ENCODE results near the gene FOXM1.
A peak's percentile ranks its signal among the peaks of the same experiment; 100 is the strongest.
"Not testable (repeated sequence)": the region's sequence is repeated elsewhere in the genome, so short reads cannot be mapped to it uniquely, and the experiment has no call there.

The FOXM1 gene

DNA sequence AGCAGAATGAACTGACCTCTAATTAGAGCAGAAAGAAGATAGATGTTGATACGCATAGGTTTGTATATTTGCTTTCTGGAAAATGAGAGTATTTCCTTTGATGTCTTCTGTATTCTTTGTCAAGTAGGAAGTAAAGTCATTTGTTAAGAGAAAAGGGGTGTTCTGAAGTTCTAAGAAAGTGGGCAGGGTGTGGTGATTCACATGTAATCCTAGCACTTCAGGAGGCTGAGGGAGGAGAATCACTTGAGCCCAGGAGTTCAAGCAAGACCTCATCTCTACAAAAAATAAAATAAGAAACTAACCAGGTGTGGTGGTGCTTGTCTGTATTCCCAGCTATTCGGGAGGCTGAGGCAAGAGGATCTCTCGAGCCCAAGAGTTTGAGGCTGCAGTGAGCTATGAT, 2.9 kb upstream of the FOXM1 start:
- DNase-seq, result peak; percentile 41

DNA sequence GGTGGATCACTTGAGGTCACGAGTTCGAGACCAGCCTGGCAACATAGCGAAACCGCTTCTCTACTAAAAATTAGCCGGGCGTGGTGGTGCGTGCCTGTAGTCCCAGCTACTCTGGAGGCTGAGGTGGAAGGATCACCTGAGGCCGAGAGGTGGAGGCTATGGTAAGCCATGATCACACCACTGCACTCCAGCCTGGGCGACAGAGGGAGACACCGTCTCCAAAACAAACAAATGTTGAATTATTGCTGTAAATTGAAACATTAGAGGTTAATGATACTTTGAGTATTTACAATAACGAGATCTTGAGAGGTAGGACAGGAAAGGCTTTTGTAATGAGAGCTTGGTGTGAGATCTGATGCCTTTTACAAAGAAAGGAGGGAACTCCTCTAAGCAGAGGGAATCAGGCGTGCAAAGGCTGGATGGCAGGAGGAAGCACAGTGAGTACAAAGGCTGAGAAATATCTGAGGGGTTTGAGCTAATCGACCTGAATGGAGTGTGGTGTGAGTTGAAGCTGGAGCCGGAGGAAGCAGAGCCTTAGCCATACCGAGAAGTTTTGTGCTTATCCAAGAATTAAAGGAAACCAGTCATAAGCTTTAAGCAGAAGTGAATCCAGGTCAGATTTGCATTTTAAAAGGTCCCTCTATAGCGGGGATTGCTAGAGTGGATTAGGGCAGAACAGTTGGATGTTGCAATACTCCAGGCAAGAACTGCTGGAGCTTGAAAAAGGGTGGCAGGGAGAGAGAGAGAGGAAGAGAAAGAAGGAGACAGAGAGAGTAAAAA, 1.2 kb upstream of the FOXM1 start:
- peak; percentile 39 for DNase-seq

DNA sequence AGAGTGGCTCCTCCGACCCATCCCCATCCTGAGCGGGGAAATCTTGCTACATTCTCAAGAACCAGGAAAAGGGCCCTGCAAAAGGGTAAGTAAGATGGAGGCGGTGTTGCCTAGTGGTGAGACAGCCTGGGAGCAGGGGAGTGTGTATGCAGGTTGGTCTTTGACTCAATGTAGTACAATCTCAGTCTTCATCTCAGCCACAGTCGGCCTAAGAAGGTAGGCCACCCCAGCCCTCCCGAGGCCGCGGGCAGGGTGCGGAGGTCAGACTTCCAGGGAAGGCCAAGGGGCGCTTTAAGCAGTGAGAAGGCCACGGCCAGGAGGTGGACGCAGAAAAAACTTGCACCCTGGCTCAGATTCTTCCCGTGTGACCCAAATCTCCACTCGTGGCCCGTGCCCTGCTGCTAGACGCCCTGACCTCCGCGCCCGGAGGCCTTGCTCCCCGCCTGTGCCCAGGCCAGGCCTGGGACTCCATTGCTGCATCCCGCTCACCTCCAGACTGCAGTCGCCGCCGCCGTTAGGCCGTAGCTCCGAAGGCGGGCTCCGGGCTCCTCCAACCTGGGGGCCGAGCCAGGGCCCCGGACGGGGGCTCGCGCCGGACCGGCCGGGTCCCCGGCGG, 435 bp downstream of the FOXM1 start:
- peak; percentile 51 for DNase-seq

DNA sequence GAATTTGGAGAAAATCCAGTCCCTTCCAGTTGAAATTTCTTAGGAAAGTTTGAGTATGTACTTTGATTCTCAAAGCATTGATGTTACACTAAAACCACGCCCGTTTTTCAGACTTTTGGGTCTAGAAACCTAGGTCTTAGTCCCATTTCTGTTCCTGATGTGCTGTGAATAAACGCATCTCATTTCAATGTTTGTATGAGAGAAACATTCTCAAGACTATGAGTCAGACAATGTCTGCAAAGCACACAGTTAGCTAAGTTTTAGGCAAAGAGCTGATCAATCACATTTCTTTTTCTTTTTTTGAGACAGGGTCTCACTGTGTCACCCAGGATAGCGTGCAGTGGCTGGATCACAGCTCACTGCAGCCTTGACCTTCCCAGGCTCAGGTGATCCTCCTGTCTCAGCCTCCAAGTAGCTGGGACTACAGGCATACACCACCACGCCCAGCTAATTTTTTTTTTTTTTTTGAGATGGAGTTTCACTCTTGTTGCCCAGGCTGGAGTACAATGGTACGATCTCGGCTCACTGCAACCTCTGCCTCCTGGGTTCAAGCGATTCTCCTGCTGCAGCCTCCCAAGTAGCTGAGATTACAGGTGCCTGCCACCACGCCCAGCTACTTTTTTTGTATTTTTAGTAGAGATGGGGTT, 7.9 kb downstream of the FOXM1 start:
- not testable (repeated sequence) for DNase-seq

DNA sequence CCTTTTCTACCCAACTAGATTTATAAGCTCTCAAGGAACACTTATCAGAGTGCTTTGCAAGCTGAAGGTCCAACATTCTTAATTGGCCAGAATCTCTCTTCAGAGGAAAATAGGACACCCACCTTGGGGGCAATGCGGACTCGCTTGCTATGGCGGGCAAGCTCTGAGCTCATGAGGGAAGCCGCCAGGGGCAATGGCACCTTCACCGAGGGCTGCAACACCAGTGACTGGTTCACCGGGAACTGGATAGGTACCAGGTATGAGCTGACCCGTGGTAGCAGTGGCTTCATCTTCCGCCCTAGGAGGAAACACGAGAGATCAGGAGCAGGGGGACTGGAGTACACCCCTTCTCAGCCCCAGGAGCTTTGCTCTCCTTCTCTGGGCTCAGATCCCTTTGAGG, 12.8 kb downstream of the FOXM1 start:
- DNase-seq, result no peak

DNA sequence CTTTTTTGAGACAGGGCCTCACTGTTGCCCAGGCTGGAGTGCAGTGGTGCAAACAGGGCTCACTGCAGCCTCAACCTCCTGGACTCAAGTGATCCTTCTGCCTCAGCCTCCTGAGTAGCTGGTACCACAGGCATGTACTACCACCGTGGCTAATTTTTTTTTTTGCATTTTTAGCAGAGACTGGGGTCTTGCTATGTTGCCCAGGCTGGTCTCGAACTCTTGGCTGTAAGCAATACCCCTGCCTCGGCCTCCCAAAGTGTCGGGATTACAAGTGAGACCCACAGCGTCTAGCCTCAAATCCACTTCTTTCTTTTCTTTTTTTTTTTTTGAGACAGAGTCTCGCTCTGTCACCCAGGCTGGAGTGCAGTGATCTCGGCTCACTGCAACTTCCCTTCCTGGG, 13.6 kb downstream of the FOXM1 start:
- DNase-seq, result not testable (repeated sequence)

DNA sequence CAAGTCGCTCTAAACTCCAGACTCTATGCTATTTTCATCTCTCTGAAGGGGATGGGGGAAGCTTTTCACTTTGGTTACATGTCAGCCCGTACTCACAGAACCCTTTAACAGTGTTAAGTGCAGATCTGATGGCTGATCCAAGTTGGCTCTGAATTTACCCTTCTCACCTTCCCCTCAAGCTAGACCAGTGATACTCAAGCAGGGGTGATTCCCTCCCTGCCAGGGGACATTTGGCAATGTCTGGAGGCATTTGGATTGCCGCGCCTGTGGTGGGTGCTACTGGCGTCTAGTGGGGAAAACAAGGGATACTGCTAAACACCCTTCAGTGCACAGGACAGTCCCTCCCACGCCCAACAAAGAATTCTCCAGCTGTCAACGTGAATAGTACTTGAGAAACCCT, 14.1 kb downstream of the FOXM1 start:
- no peak for DNase-seq

DNA sequence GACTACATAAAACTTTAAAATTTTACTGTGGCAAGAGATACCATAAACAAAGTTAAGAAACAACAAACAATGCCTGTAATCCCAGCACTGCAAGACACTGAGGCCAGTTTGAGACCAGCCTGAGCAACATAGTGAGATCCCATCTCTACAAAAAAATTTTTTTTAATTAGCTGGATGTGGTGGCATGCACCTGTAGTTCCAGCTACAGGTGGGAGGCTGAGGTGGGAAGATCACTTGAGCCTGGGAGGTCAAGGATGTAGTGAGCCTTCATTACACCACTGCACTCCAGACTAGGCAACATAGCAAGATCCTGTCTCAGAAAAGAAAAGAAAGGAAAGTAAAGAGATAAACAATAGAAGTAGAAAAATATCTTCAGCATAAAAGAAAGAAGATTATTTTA, 16.8 kb downstream of the FOXM1 start:
- no peak for DNase-seq

DNA sequence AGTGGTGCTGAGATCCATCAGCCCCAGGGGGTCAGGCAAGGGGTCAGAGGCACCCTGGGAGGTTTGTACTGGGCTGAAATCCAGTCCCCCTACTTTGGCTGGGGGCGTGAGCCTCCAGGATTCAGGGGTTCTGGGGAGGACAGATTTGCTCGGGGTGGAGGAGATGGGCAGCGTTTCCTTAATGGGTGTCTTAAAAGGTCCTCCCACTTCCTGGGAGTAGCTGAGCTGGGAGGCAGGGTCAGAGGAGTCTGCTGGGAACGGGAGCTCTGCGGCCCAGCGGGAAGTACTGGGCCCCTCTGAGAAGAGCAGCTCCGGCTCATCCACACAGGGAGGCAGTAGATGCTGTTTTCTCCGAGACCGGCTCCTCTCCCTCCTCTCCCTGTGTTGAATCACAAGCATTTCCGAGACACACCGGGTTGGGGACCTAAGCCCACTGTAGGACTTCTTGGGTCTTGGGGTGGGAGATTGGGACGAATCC, 18.0 kb downstream of the FOXM1 start:
- DNase-seq, result no peak

DNA sequence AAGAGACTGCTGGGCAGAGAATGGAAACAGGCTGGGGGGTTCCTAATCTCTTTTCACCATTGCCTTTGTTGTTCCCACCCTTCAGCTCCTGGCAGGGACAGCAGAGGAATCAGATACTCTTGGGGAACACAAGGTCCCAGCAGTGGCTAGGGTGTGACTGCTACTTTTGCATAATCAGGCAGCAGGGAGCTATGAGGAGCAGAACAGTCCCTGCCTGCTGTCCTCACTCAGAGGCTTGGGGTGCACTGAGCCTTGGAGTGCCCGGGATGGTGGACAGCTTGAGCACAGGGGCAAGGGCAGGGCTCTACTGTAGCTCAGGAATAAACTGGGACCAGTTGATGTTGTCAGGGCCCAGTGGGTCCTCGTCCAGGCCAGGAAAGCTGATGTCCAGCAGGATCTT, 18.6 kb downstream of the FOXM1 start:
- DNase-seq, result no peak

DNA sequence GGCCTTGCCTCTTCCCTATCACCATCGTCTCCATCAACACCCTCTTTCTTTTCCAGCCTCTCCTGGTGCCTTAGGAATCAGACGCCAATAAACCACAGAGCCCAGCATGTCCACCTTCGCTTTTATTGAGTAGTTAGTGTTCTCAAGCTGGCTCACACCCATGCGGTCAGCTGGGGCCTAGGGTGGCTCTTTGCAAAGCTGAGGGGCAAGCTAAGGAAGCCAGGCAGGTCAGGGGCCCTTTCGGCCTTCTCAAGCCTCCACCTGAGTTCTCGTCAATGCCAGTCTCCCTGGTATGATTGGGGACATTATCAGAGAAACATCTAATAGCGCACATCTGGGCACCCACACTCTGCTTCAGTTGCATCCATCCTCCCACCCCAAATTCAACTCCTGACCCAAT, 19.4 kb downstream of the FOXM1 start:
- DNase-seq, result no peak

DNA sequence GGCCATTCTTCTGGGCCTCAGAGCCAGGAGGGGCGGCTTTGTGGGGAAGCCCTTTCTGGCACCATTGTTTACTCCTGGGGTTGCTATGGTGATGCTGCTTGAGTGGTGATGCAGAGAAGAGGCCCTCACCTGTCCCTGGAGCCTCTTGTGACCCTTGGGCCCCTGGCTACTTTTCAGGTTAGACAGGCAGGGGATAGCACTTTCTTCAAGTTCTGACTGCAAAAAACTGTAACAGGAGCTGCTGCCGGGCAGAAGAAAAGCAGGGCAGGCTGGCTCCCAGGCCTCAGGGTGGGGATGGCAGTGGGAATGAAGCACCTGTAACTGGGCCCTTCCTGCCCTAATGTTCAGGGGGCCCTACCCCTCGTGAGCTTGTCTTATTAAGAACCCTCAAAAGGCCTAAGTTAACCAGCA, 19.9 kb downstream of the FOXM1 start, which contains the start of gene TEX52:
TSS of gene TEX52 (minus strand) at position 19 of the 411 bp plus-strand sequence. CDS start at position 6, 13 bp downstream.
- DNase-seq, result no peak

DNA sequence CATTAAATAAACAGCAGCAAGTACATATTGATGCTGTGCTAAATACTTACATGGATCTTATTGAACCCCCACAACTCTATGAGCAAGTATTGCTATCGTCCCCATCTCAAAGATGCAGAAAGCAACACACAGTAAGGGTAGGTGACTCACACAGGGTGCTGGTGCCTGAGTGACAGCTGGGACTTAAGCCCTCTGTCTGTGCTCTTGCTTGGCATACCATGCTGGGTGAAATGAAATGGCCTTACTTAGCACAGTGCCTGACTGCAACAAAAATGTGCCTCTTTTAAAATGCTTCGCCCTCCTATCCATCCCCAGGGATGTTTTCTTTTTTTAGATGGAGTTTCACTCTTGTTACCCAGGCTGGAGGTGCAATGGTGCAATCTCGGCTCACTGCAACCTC, 20.9 kb downstream of the FOXM1 start:
- DNase-seq, result no peak

DNA sequence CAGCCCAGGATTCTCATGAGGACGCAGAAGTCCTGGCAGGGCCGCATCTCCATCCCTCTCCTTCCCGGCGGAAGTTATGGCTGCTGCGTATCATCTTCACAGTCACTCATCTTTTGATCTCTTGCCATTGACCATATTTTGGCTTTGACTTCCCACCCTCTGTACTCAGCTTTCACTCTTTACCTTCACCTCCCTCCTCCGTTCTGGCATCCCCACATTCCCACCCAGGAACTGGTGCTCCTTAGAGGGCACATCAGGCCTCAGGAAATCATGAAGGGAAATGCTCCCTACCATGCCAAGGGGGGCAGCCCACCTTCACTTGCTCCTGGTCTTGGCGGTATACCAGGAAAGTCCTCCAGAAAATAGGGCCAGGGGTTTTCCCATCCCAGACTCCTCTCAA, 21.4 kb downstream of the FOXM1 start:
- no peak for DNase-seq

DNA sequence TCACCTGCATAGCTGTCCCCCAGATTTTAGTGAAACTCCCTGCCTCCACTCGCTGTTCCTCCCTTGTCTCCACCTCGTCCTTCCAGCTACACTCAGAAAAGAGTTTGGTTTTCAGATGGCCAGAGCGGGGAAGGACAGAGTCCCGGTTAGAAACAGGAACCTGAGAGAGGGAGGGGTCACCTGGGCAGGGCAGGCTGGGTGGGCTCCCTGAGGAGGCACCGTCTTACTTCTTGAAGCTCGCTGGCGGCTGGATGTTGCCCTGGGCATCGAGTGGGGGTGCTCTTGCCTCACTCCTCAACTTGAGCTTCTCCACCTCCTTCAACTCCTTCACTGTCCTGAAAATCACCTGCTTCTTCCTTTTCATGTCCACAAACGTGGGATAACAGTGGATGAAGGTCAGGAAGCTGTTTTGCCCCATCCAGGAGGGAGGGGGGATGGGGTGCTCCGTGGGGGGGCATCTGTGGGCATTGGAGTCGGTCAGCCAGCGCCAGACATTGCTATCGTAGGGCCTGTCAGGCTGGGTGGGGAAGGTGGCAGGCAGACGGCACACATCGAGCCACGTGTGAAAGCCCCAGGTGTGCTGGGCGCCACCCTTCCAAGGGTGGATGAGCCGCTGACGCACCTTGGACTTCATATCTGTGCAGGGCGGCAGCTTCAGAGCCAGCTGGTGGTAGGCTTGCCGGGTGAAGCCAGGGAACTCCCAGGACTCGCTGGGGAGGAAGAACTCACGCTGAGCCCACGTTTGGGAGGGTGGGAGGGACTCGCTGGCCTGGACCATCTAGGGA, 22.1 kb downstream of the FOXM1 start:
- DNase-seq, result no peak

DNA sequence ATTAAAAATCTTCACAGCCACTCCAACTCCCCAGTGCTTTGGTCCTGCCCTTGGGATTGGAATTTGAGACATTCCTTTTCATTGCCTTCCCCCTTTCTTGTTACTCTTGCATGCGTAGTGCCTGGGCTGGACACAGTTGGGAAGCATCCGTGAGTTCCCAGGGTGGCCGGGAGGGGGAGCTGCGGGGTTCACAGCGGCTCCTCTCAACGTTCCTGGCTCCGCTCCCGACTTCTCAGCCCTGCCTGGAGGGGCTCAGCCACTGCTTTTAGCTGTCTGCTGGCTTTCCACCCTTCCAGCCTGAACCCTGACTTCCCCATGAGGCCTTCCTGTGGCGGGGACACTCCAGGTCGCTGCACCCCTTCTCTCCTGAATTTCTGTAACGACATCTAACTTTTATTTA, 23.3 kb downstream of the FOXM1 start:
- DNase-seq, result peak; percentile 46

DNA sequence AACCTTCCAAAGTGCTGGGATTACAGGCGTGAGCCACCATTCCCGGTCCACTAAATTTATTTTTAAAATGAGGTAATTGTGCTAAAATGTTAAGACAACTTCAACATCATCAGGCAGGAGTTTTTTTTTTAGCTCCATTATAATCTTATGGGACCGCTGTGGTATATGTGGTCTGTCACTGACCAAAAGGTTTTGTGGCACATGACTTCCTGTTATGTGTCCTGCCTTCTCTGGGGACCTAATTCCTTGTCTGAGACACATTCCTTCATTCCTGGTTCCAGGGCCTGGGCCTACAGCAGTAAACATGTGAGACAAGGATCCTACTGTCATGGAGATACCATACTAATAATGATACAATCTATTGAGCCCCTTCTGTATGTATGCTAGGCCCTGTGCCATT, 25.0 kb downstream of the FOXM1 start:
- DNase-seq, result no peak

DNA sequence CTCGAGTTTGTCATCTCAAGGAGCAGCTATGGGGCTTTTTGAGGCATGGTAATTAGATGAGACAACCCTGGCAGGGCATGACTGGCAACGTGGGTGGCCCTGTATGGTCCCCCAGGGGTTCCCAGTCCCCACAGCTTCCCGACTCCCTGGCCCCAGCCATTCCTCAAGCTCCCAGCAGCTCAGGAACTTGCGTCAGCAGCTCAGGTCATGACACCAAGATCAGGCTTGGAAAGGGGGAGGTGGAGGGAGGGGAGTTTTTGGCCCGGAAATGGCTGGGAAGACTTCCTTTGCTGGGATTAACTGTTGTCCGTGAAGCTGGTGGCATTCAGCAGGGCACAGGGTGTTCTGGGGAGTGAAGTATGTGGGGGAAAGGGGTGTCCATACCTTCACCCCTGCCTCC, 31.7 kb downstream of the FOXM1 start:
- DNase-seq, result no peak

DNA sequence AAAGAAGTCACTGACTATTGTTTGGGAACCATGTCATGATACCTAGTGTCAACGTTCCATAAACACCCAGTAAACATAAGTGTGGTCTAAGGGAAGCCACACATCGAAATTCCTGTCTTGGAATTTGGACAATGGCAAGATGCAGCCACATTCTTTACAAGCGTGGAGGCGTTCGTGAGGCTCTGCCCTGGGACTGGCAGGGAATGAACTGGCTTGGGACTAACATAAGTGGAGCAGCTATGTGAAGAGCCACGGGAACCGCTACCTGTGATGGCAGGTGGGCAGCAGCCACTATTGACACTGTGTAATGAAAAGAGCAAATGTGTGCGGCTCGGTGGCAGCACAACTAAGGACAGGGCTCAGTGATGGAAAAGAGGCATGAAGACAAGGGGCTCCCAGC, 32.2 kb downstream of the FOXM1 start:
- DNase-seq, result no peak

DNA sequence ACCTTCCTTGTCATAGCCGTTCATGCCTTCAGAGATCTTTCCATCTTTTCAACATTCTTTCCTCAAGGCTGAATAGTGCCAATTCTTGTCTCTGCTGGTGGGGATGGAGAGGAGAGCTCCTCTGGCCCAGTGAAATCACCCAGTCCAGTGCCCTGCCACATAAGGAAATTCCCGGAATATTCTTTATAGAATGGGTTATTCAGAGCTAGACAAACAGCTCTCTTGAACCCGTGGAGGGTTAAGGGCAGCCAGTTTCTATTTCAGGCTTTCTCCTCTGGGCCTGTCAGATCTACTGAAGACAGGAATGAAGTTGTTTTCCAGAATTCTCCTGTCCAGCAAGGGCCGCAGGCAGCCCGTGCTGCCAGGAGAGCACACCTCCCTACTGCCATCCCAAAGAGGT, 34.0 kb downstream of the FOXM1 start:
- DNase-seq, result no peak

DNA sequence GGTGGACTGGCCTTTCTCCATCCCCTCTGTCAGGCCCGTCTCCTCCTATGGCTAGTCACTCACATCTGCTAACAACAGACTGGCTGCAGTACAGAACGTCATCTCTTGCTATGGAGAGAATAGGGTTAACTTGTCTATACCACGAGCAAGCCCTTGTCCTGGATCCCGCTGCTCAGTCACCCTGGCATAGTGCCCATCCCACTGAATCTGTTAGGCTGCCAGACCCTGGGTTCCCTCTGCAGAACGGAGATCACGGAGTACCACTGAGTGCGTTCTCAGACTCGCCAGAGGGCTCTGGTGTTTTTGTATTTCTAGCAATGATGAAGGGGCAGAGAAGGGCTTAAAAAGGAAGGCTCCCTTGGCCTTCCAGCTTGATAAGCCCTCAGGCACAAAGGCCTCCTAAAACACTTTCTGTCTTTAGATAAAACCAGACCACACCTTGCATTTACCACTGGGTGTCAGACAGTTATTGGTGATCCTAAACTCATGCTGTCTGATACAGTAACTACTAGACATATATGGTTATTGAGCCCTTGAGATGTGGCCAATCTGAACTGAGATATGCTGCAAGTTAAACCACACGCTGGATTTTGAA, 35.8 kb downstream of the FOXM1 start:
- DNase-seq, result no peak

DNA sequence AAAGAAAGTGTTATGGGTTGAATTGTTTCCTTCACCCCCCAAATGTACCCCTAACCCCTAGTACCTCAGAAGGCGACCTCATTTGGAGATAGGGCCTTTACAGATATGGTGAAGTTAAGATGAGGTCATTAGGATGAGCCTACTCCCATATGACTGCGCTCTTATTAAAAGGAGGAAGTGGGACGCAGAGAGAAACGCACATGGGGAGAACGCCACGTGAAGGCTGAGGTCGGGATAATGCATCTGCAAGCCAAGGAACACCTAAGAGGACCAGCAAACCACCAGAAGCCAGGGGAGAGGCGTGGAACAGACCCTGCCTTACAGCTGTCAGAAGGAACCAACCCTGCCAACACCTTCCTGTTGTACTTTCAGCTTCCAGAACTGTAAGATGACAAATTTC, 40.4 kb downstream of the FOXM1 start:
- DNase-seq, result no peak
